Common myeloid progenitor, CD34-positive (primary cell): ENCODE data around the gene ZKSCAN3.

Experiments
- CTCF ChIA-PET: fragments of 350-600 bp; sonication (Branson Sonifier 250); formaldehyde crosslinking; loops from one replicate; lab custom pipeline; 2021; ENCODE audit warnings: antibody characterized with exemption; lab: Charles Lee
- POLR2A ChIA-PET: fragments of 350-600 bp; sonication (Branson Sonifier 250); formaldehyde crosslinking; loops from one replicate; lab custom pipeline; 2021; ENCODE audit warnings: antibody characterized with exemption; lab: Charles Lee
- DNase-seq, 3 donors: peaks; one replicate each; pipeline versions ENCODE4 v3.0.0 to v3.0.0-alpha.2; 2013
- H3K27ac ChIP-seq, 2 experiments: 1 replicate in 1 of 2; 2 replicates in 1 of 2; pipeline ENCODE4 v1.7.0; 2013; ENCODE audit warnings: inconsistent platforms in 2 of 2, low read length in 2 of 2, mild to moderate bottlenecking in 2 of 2, low read depth in 1 of 2, moderate library complexity in 1 of 2; ENCODE audit not compliant: severe bottlenecking in 2 of 2, insufficient read depth in 1 of 2, poor library complexity in 1 of 2
- H3K27me3 ChIP-seq, 5 experiments: replicated peaks in 2 of 5; 1 replicate in 3 of 5; 2 replicates in 2 of 5; pipeline versions ENCODE4 v1.6.1 to v1.7.0; 2013; ENCODE audit warnings: low read length in 4 of 5, mild to moderate bottlenecking in 2 of 5, moderate library complexity in 2 of 5, inconsistent platforms in 1 of 5; ENCODE audit not compliant: insufficient read depth in 5 of 5, control insufficient read depth in 4 of 5
- H3K36me3 ChIP-seq, 4 experiments: 1 replicate in 2 of 4; 2 replicates in 2 of 4; pipeline versions ENCODE4 v1.6.1 to v1.7.0; 2013; ENCODE audit warnings: low read length in 3 of 4, control low read depth in 1 of 4, mild to moderate bottlenecking in 1 of 4; ENCODE audit not compliant: control insufficient read depth in 4 of 4, insufficient read depth in 4 of 4
- H3K4me1 ChIP-seq, 4 experiments: 1 replicate in 3 of 4; 2 replicates in 1 of 4; pipeline versions ENCODE4 v1.6.1 to v1.7.1; 2013; ENCODE audit warnings: low read length in 3 of 4, mild to moderate bottlenecking in 3 of 4, control low read depth in 1 of 4, inconsistent platforms in 1 of 4, moderate library complexity in 1 of 4; ENCODE audit not compliant: control insufficient read depth in 4 of 4, insufficient read depth in 4 of 4; ENCODE audit errors: control extremely low read depth in 1 of 4
- H3K4me3 ChIP-seq, 7 experiments: 1 replicate in 4 of 7; 2 replicates in 3 of 7; pipeline versions ENCODE4 v1.5.1 to v1.7.0; 2013; ENCODE audit warnings: mild to moderate bottlenecking in 7 of 7, low read length in 6 of 7, moderate library complexity in 6 of 7, inconsistent platforms in 2 of 7, low read depth in 2 of 7, control low read depth in 1 of 7; ENCODE audit not compliant: insufficient read depth in 4 of 7, control insufficient read depth in 1 of 7; ENCODE audit errors: extremely low read depth in 1 of 7
- H3K9me3 ChIP-seq, 5 experiments: 1 replicate in 4 of 5; 2 replicates in 1 of 5; pipeline versions ENCODE4 v1.6.1 to v1.7.1; 2013; ENCODE audit warnings: low read length in 4 of 5, mild to moderate bottlenecking in 2 of 5, inconsistent platforms in 1 of 5, low read depth in 1 of 5, moderate library complexity in 1 of 5; ENCODE audit not compliant: control insufficient read depth in 4 of 5, insufficient read depth in 2 of 5; ENCODE audit errors: control extremely low read depth in 1 of 5
- WGBS: methylation state at CpG from one replicate; pipeline ENCODE4 v1.1.5; 2013; ENCODE audit not compliant: insufficient coverage; 5-methylcytosine and 5-hydroxymethylcytosine counted together

Gene ZKSCAN3

DNA sequence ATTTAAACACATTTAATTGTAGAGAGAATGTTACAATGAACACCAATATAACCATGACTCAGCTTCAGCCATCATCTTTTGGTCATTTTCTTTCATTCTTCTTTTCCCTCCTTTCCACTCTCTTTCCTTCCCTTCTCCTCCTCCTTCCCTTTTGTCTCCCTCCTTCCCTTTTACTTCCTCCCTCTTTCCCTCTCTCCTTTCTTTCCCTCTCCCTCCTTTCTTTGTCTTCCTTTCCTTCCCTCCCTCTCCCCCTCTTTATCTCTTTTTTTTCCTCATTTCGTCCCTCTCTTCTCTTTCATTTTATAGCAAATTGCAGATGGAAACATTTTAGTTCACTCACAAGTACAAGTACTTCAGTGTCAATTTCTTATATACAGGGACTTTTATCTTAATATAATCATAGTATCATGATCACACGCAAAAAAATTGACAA, 1.8 kb downstream of the ZKSCAN3 start:
- ChIA-PET CTCF (interaction anchor here (1.6 kb wide), 1 partner anchor 14 kb away, joined by 4 read pairs; no protein-coding TSS in a partner anchor), POLR2A (no interaction called here)
- no CpG with 5 or more reads among the region's 2 CpGs for WGBS
- Histone ChIP-seq H3K4me3 (peak overlapping the region in 4 of 7 experiments; percentile 87 to 97 (median 92)), H3K9me3 (no peaks in the 10 kb centered on the region), H3K27ac (peak overlapping the region in 1 of 2 experiments; percentile 88), H3K4me1 (peaks cover 13 to 46% (median 33%) of the 10 kb centered on the region in 4 experiments), H3K27me3 (no peaks in the 10 kb centered on the region), H3K36me3 (peaks cover 0 to 10% (median 1%) of the 10 kb centered on the region in 4 experiments)
- DNase-seq: no peak

DNA sequence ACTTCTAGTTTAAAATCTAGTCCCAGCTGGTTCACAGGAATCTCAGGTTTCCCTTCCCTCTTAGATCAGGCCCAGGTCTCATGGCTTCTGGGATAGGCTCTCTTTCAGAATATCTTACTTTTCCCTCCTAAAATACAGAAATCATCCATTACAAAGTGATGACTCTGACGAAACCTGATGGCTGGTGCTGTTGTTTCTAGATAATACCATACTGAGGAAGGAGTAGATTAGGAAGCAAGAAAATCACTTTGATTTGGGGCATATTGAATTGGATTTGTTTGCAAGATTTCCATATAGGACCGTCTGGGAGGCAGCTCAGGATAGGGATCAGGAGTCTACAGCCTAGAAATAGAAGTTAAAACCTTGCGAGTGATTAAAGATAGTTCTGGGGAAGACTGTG, 3.6 kb downstream of the ZKSCAN3 start:
- WGBS: 93% methylated on average over 1 of the region's 3 CpGs
- Histone ChIP-seq H3K27me3 (no peaks in the 10 kb centered on the region), H3K36me3 (peaks cover 0 to 10% (median 1%) of the 10 kb centered on the region in 4 experiments), H3K4me3 (no peak overlapping the region), H3K4me1 (peaks cover 10 to 54% (median 40%) of the 10 kb centered on the region in 4 experiments), H3K9me3 (no peaks in the 10 kb centered on the region), H3K27ac (peak overlapping the region in 1 of 2 experiments; percentile 62)
- ChIA-PET POLR2A (no interaction called here), CTCF (interaction anchor here (1.1 to 5.5 kb wide), 4 partner anchors 9 to 30 kb away, joined by 3 to 42 read pairs (median 19); partner anchors contain the start of gene ZSCAN31)
- DNase-seq: no peak

DNA sequence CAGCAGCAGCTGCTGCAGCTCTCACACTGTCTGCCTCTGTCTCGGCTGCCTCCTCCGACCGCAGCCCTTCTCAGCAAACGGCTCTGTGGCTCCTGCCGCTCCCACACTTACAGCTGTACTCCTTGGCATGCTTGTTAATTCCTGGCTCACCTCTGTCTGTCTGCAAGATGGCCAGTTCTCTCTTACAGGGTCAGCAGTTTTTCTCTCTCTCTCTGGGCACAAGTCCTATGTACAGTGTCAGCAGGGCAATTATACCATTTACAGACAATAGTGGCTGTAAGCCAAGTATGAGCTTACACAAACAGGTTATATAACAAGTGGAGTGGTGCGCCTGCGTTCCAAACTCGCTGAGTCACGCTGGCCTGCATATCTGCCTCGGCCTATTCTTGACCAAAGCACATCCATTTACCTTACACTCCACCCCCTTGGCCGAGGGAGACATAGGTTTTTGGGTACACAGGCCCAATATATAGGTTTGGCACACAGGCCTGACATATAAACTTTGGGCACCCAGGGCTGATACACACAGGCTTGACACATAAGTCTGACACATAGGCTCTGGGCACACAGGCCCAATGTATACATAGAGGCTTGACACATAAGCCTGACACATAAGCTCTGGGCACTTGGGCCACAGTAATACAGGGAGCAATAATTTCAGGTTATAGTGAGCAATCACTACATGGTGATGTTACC, 4.4 kb downstream of the ZKSCAN3 start:
- Histone ChIP-seq H3K4me3 (no peak overlapping the region), H3K27ac (peak overlapping the region in 1 of 2 experiments; percentile 62), H3K36me3 (peaks cover 0 to 10% (median 1%) of the 10 kb centered on the region in 4 experiments), H3K27me3 (no peaks in the 10 kb centered on the region), H3K9me3 (no peaks in the 10 kb centered on the region), H3K4me1 (peaks cover 10 to 54% (median 40%) of the 10 kb centered on the region in 4 experiments)
- POLR2A ChIA-PET: no interaction called here
- peak in 2 of 3 donors; percentile 50 to 51 for DNase-seq
- 77% methylated on average over 11 of the region's 11 CpGs for WGBS
- CTCF ChIA-PET: interaction anchor here (1.1 to 5.5 kb wide), 8 partner anchors 8 to 135 kb away, joined by 3 to 42 read pairs (median 4); partner anchors contain the start of gene ZSCAN31

DNA sequence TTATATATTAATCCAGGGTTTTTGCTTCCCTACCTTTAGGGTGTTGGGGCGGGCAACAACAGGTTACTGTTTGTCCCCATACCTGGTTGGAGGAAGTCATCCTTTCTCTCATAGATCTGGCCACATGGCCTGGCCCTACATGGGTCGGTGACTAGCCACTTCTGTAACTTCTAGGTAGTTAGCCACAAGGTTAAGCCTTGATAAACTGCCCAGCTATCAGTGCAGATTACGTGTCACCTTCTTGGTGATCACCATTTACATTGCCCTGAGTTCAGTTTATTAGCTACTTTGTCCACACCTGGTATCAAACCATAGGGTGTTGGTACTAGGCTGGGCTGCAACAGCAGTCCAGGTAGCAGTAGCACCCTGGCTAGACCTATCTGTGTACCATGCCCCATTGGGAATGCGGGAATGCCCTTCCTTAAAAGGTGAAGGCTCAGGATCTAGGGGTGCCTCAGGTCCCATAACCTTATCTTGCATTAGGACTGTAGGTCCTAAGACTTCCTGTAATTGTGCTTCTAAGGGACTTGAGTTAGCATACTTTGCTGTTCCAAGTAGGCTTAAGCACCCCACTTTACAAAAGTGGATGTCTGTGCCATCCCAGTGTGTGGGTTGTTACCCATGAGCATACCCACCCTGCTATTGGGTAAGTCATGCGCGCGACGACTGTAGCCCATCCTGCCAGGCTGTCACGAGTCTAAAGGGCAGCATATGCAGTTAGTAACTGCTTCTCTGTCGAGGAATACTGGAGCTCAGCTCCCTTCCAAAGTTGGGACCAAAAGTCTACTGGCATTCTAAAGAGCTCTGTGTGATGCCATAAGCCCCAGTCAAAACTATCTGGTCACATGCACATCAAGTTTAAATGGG, 5.2 kb downstream of the ZKSCAN3 start:
- ChIA-PET CTCF (interaction anchor here (1.0 to 5.5 kb wide), 25 partner anchors 7 to 227 kb away, joined by 3 to 42 read pairs (median 5); partner anchors contain the start of genes PGBD1, ZKSCAN4, ZSCAN26 and ZSCAN31), POLR2A (interaction anchor here (1.2 to 1.8 kb wide), 2 partner anchors 19 to 136 kb away, joined by 5 to 20 read pairs; partner anchors contain the start of gene ZSCAN31)
- no peaks in the 10 kb centered on the region for H3K27me3 ChIP-seq
- H3K4me1 ChIP-seq: peaks cover 8 to 50% (median 38%) of the 10 kb centered on the region in 4 experiments
- no peaks in the 10 kb centered on the region for H3K9me3 ChIP-seq
- DNase-seq: no peak
- peak overlapping the region in 5 of 7 experiments; percentile 79 to 93 (median 88) for H3K4me3 ChIP-seq
- peak overlapping the region in 1 of 2 experiments; percentile 86 for H3K27ac ChIP-seq
- 92% methylated on average over 10 of the region's 10 CpGs for WGBS
- H3K36me3 ChIP-seq: peaks cover 0 to 14% (median 3%) of the 10 kb centered on the region in 4 experiments

DNA sequence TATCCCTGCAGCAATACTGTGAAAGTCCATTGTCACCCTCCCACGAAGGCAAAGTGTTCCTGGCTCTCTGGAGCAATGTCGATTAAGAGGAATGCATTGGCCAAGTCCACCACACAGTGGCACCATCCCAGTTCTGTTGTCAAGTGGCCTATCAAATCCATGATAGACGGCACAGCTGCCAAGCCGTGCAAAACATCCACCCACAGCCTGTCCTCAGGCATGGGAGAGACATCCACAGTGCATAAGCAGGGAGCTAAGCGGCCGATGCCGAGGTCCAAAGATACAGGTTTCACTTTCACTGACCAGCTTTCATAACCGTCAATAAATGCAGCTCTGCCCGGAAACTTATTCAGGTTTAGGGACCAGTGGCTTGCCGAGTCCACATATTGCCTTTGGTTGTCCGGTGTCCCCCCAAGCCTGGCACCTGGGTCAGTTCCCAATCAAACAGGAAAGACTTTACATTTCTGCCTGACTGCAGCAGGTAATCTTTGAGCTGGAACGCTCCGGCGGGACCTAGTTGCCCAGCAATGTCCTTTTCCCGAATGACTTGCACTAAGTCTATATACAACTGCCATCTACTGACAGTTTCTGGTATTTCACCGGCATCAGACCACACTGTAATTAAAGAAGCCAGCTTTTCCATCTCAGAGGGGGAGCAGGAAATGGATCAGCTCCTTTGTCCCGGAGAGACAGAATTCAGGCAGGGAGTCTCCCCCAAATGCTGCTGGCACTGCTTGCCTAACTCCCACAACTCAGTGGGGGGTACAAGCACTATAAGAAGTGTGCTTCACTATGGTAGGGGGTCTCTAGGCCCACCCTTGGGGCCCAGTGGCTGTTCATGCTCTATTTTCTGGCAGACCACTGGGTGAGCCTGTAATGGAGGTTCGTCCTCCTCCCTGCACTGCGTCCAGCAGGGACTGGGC, 6.3 kb downstream of the ZKSCAN3 start:
- Histone ChIP-seq H3K27ac (peak overlapping the region; percentile 61 to 86), H3K4me3 (peak overlapping the region; percentile 67 to 96 (median 88)), H3K36me3 (peaks cover 0 to 14% (median 8%) of the 10 kb centered on the region in 4 experiments), H3K27me3 (no peaks in the 10 kb centered on the region), H3K4me1 (peaks cover 5 to 40% (median 32%) of the 10 kb centered on the region in 4 experiments), H3K9me3 (no peaks in the 10 kb centered on the region)
- CTCF ChIA-PET: interaction anchor here (0.7 to 5.5 kb wide), 40 partner anchors 8 to 508 kb away, joined by 3 to 42 read pairs (median 4); partner anchors contain the start of genes PGBD1, ZKSCAN4, ZSCAN16 and ZSCAN26
- POLR2A ChIA-PET: interaction anchor here (1.2 to 1.8 kb wide), 3 partner anchors 20 to 137 kb away, joined by 4 to 20 read pairs (median 5); partner anchors contain the start of gene ZSCAN31
- DNase-seq: peak; percentile 85 to 92 (median 91)
- WGBS: 4% methylated on average over 15 of the region's 19 CpGs

DNA sequence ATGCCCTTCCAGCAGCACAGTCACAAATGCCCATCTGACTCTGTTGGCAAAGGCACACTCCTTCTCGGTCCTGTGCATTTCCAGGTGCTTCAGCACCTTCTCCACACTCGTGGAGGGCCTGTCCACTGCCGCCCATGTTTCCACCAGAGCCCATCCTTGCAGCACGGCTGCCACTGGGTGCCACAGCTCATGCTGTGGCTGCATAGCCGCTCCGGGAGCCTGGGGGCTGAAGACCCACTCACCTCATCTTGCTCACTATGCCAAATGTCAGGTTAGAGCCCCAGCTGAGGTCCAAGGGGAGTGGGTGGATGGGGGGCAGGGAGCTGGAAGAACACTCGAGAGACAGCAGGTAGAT, 6.9 kb downstream of the ZKSCAN3 start:
- 78% methylated on average over 3 of the region's 7 CpGs for WGBS
- no peak for DNase-seq
- Histone ChIP-seq H3K27ac (peak overlapping the region; percentile 61 to 86), H3K9me3 (no peaks in the 10 kb centered on the region), H3K4me3 (peak overlapping the region in 3 of 7 experiments; percentile 20 to 93 (median 88)), H3K36me3 (peaks cover 0 to 19% (median 13%) of the 10 kb centered on the region in 4 experiments), H3K4me1 (peaks cover 3 to 34% (median 25%) of the 10 kb centered on the region in 4 experiments), H3K27me3 (no peaks in the 10 kb centered on the region)
- CTCF ChIA-PET: interaction anchor here (0.7 to 5.5 kb wide), 32 partner anchors 8 to 508 kb away, joined by 3 to 42 read pairs (median 4); partner anchors contain the start of genes PGBD1, ZKSCAN4, ZSCAN16 and ZSCAN26
- POLR2A ChIA-PET: interaction anchor here (1.2 to 1.8 kb wide), 3 partner anchors 21 to 138 kb away, joined by 4 to 20 read pairs (median 5); partner anchors contain the start of gene ZSCAN31
